Adrenal gland (tissue), 5 donors: Measurements from ENCODE around the gene ZNF296.

Source experiments
- POLR2A ChIP-seq, 2 donors: fragments of 450-650 bp; IDR thresholded peaks; one replicate each; pipeline ENCODE4 v1.6.1; 2017; ENCODE audit warnings: antibody characterized with exemption in 2 of 2, mild to moderate bottlenecking in 2 of 2, moderate library complexity in 1 of 2
- TF ChIP-seq, protein P1 (sequence below), 6 experiments: fragments of 450-650 bp in 4 of 6; fragments of 200-600 bp in 2 of 6; sonication (generic) in 1 of 6; IDR thresholded peaks; 1 replicate in 5 of 6; 2 replicates in 1 of 6; pipeline versions ENCODE4 v1.5.1 to v1.8.0; 2016 to 2021; ENCODE audit warnings: antibody characterized with exemption in 6 of 6, mild to moderate bottlenecking in 2 of 6, moderate library complexity in 1 of 6
- donor health status: DM: no; HTN: no; CAD: no.

DNA sequence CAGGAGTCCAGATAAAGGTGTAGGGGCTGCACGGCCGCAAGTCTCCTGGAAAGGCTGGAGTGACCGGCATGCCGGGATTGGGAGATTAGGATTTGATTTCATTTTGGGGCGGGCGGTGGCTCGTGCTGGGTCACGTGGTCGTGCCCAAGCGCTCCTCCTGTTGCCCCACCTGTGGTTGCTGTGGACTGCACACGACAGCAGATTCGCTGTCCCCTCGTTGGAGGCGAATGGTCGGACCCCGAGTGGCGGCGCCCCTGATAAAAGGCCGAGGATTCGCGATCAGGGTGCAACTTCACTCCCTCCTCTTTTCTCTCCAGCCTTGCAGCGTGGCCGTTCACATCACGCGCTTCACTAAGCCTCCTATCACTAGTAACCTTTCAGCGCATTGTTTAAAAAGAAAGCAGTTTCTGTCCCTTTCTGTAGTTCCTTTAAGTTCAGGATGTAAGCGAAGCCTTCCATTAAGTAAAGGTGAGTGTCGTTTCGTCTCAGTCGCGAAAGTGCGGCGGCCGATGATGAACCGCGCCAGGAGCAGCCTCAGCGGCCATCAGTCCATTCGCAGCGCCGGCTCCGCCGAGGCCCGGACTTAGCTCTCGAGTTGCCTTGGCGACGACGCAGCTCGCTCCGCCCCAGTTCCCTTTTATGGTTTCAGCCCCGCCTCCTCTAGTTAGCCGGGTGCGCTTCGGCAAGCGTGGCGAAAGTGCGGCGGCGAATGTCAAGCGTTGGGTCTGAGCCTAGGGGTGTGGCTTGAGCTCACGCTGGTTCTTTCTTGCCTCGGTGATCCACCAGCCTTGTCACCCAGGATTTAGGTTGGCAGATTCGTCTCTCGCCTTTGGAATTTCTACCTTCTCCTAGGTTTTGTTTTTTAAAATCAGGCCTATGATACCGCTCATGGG, 15.0 kb upstream of the ZNF296 start:
- TF ChIP-seq, protein P1, sequence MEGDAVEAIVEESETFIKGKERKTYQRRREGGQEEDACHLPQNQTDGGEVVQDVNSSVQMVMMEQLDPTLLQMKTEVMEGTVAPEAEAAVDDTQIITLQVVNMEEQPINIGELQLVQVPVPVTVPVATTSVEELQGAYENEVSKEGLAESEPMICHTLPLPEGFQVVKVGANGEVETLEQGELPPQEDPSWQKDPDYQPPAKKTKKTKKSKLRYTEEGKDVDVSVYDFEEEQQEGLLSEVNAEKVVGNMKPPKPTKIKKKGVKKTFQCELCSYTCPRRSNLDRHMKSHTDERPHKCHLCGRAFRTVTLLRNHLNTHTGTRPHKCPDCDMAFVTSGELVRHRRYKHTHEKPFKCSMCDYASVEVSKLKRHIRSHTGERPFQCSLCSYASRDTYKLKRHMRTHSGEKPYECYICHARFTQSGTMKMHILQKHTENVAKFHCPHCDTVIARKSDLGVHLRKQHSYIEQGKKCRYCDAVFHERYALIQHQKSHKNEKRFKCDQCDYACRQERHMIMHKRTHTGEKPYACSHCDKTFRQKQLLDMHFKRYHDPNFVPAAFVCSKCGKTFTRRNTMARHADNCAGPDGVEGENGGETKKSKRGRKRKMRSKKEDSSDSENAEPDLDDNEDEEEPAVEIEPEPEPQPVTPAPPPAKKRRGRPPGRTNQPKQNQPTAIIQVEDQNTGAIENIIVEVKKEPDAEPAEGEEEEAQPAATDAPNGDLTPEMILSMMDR (IDR thresholded peaks at IDR 0.05): peak in 2 of 6 experiments; percentile 5
- TF ChIP-seq POLR2A (IDR thresholded peaks at IDR 0.05): peak; percentile 23 to 92
